Right atrium auricular region (tissue), 2 donors: Measurements from ENCODE around the gene C6orf15. TPM values are rescaled to one million over a fixed set of nuclear protein-coding genes. Genes with fewer than 3 reads are reported as not detected.

Experiments used
- DNase-seq: peaks from one replicate; pipeline ENCODE4 v3.0.0-alpha.2; 2019; ENCODE audit warnings: low spot score
- H3K27ac ChIP-seq, 2 donors: fragments of 200-600 bp; sonication (generic); 1 replicate in 1 of 2; 2 replicates in 1 of 2; pipeline ENCODE4 v1.5.1; 2016 to 2019
- H3K27me3 ChIP-seq, 2 donors: fragments of 200-600 bp; sonication (generic); one replicate each; pipeline versions ENCODE4 v1.5.1 to v1.6.0; 2017 to 2019
- H3K36me3 ChIP-seq: fragments of 200-600 bp; sonication (generic); one replicate; pipeline ENCODE4 v1.5.1; 2016
- H3K4me1 ChIP-seq, 2 donors: fragments of 200-600 bp; sonication (generic); one replicate each; pipeline versions ENCODE4 v1.5.1 to v1.6.0; 2017 to 2019
- H3K4me3 ChIP-seq, 2 donors: fragments of 200-600 bp; sonication (generic); 1 replicate in 1 of 2; 2 replicates in 1 of 2; pipeline ENCODE4 v1.5.1; 2017 to 2019; ENCODE audit warnings: mild to moderate bottlenecking in 1 of 2, moderate library complexity in 1 of 2
- H3K9me3 ChIP-seq, 2 donors: fragments of 200-600 bp; sonication (generic); one replicate each; pipeline ENCODE4 v1.5.1; 2019
- CTCF ChIP-seq, 2 donors: fragments of 200-600 bp; sonication (generic); IDR thresholded peaks; one replicate each; pipeline ENCODE4 v1.5.1; 2019; ENCODE audit warnings: antibody characterized with exemption in 2 of 2
- total RNA-seq, 2 donors: library from RNA; depleted of rRNA; stranded (reverse); fragments of >200 nt; gene quantifications; one replicate each; pipeline ENCODE4 v1.1.0, GENCODE V29; 2016

The C6orf15 gene
- total RNA-seq, 2 donors from 2014 or later, result not detected

DNA sequence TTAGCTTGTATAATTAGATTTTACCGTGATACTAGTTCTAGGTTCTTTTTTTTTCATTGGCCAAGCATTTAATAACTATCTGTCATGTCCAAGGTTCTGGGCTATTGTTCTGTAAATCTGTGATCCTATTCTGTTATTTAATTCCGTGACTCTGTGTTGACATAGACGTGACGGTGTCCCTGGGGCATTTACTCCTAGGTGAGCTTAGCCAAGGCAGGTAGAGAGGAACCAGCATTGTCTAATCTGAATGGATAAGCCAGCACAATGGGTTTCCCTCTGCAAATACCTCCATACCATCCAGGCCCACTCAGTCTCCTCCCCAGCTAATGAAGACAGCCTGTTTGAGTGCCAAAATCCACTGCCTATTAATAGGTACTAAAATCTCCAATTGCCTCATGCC is 16.8 kb upstream of the C6orf15 start:
- no peak for DNase-seq
- Histone ChIP-seq H3K4me1 (peaks cover 0 to 23% of the 10 kb centered on the region in 2 donors), H3K27me3 (no peaks in the 10 kb centered on the region), H3K36me3 (no peaks in the 10 kb centered on the region), H3K9me3 (no peaks in the 10 kb centered on the region), H3K27ac (no peak overlapping the region), H3K4me3 (no peak overlapping the region)
- TF ChIP-seq CTCF (IDR thresholded peaks at IDR 0.05), result no peak

DNA sequence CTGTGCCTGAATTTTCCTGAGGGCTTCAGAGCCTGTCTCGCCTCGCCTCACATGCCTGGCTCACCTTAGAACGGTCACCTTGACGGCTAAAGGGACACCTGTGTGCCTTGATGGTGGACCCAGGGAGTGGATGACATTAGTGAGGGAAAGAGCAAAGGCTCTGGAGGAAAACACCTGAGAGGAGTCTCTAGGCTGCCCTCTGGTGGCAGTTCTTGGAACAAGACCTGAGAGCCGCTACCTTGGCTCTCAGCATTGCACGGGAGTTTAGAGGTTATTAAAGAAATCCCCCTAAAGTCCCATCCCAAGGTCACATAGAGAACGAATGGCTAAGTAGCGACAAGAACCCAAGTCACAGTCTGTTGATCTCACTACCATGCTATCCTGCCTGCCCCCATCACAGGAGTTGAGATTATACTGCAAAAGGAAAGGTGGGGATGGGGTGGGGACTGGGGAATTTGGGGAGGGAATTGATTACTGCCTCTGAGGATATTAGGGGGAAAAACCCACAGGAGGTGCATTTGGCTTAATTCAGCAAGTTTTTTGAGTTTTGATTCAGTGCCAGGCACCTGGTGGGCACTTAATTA is 15.8 kb upstream of the C6orf15 start:
- peak; percentile 62 for DNase-seq
- peak; percentile 81 to 90 for TF ChIP-seq CTCF (IDR thresholded peaks at IDR 0.05)

GRCh38 chr6:31126396-31127175 is 14.2 kb upstream of the C6orf15 start:
- Histone ChIP-seq H3K9me3 (no peaks in the 10 kb centered on the region), H3K4me1 (peaks cover 0 to 37% of the 10 kb centered on the region in 2 donors), H3K27ac (peak overlapping the region; percentile 55 to 83), H3K4me3 (no peak overlapping the region), H3K27me3 (no peaks in the 10 kb centered on the region), H3K36me3 (no peaks in the 10 kb centered on the region)
- no peak for DNase-seq
- TF ChIP-seq CTCF (IDR thresholded peaks at IDR 0.05), result no peak

More for the DNA sequence above, 15.8 kb upstream of the C6orf15 start:
- no peaks in the 10 kb centered on the region for H3K27me3 ChIP-seq
- H3K27ac ChIP-seq, result no peak overlapping the region
- no peak overlapping the region for H3K4me3 ChIP-seq
- peaks cover 0 to 29% of the 10 kb centered on the region in 2 donors for H3K4me1 ChIP-seq
- no peaks in the 10 kb centered on the region for H3K9me3 ChIP-seq
- no peaks in the 10 kb centered on the region for H3K36me3 ChIP-seq

DNA sequence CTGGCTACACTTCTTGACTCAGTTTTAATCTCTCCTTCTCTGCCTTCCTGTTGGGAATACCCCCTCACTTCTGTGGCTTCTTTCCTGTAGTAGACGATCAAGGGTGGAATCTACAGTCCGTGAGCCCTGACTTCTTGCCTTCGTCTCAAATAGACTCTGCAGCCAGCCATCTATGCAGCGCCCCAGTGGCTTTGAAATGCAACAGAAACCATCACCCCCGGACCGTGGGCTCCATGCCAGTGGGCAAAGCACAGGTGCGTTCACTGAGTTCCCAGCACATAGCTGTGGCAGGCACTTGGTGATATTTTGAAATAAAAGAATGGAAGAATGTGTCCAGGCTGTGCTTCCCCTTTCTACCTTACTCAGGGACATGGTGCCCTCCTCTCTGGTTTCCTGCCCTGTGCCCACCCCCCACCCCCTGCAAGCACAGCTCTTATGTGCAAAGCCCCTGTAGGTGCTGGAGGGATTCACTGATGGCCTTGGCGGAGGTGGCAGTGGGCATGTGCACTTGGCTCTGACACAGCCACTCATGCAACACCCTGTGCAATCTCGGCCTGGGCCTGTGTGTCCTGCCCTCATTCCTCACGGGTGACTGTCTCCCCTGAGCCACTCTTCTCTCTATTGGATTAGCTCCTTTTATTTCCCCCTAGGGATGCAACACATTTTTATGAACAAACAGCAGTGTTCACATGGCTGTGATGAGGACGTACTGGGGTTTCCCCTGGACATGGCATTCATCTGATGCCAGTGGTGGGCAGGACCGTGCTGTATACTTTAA is 13.4 kb upstream of the C6orf15 start:
- Histone ChIP-seq H3K27me3 (no peaks in the 10 kb centered on the region), H3K27ac (peak overlapping the region; percentile 55 to 83), H3K4me3 (no peak overlapping the region), H3K9me3 (no peaks in the 10 kb centered on the region), H3K4me1 (peaks cover 0 to 37% of the 10 kb centered on the region in 2 donors), H3K36me3 (no peaks in the 10 kb centered on the region)
- TF ChIP-seq CTCF (IDR thresholded peaks at IDR 0.05), result no peak
- DNase-seq, result peak; percentile 60

DNA sequence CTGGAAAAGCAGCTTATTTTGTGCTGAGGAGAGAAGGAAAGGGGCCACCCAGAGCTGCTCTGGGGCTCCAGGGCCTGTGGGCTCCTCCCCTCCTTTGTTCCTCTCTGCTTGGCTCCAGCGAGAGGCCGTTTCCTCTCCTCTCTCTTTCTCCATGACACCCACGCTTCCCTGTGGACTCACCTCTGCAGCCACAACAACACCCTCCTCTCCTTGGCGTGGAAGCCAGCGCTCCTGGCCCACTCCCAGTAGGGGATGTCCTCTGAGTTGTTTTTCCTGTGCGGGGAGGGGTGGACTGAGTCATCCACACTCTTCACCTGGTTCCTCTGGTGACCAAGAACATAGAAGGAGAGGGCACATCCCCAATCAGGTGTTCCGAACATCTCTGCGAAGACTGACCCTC is 12.8 kb upstream of the C6orf15 start:
- H3K27ac ChIP-seq, result peak overlapping the region in 1 of 2 donors; percentile 55
- TF ChIP-seq CTCF (IDR thresholded peaks at IDR 0.05), result no peak
- no peaks in the 10 kb centered on the region for H3K9me3 ChIP-seq
- H3K36me3 ChIP-seq, result no peaks in the 10 kb centered on the region
- H3K4me3 ChIP-seq, result no peak overlapping the region
- H3K4me1 ChIP-seq, result peaks cover 0 to 37% of the 10 kb centered on the region in 2 donors
- H3K27me3 ChIP-seq, result no peaks in the 10 kb centered on the region
- peak; percentile 61 for DNase-seq
